Activated B cell treated with CpG ODN at 0.5 μM for 24 hours (primary cell): Measurements from ENCODE around the gene GIPC2. TPM values are rescaled to one million over a fixed set of nuclear protein-coding genes. Genes with fewer than 3 reads are reported as not detected.

Experiments
- ATAC-seq: fragments of 200-7000 bp; cut with Tn5 transposase; one replicate; pipeline ENCODE4 v1.10.0; 2021; ENCODE audit warnings: low read depth, mild to moderate bottlenecking, moderate library complexity
- CTCF ChIA-PET: fragments of 350-600 bp; sonication (Branson Sonifier 250); formaldehyde crosslinking; loops from one replicate; lab custom pipeline; 2021; ENCODE audit warnings: antibody characterized with exemption; lab: Charles Lee
- POLR2A ChIA-PET: fragments of 350-600 bp; sonication (Branson Sonifier 250); formaldehyde crosslinking; loops from one replicate; lab custom pipeline; 2021; ENCODE audit warnings: antibody characterized with exemption; lab: Charles Lee
- DNase-seq: peaks from one replicate; pipeline ENCODE4 v3.0.0; 2022
- H3K27ac Mint-ChIP-seq: one replicate; pipeline ENCODE4 v1.8.0; 2020; ENCODE audit warnings: mixed read lengths
- H3K27me3 Mint-ChIP-seq: one replicate; pipeline ENCODE4 v1.8.0; 2021; ENCODE audit warnings: mixed read lengths
- H3K36me3 Mint-ChIP-seq: one replicate; pipeline ENCODE4 v1.8.0; 2021; ENCODE audit warnings: low read depth, mixed read lengths
- H3K4me1 Mint-ChIP-seq: one replicate; pipeline ENCODE4 v1.8.0; 2021; ENCODE audit warnings: mixed read lengths
- H3K4me3 Mint-ChIP-seq: one replicate; pipeline ENCODE4 v1.8.0; 2020; ENCODE audit warnings: mild to moderate bottlenecking, mixed read lengths
- H3K9me3 Mint-ChIP-seq: one replicate; pipeline ENCODE4 v1.8.0; 2020; ENCODE audit warnings: mixed read lengths
- intact Hi-C: fragments of 100-400 bp; cut with micrococcal nuclease; formaldehyde crosslinking; loops from one replicate; pipeline ENCODE4 v1.15.1; 2024
- total RNA-seq: library from RNA; stranded (reverse); gene quantifications from 2 replicates; pipeline ENCODE4 v1.2.3, GENCODE V29; 2022
- TF ChIP-seq, protein P1 (sequence below): fragments of 200-600 bp; IDR thresholded peaks from one replicate; pipeline ENCODE4 v1.8.0; 2022; ENCODE audit warnings: antibody characterized with exemption, mild to moderate bottlenecking

The GIPC2 gene
- total RNA-seq, 1 donor from 2014 or later = not detected

- POLR2A ChIA-PET = no interaction called here
- H3K4me1 Mint-ChIP-seq = no peaks in the 10 kb centered on the region
- H3K36me3 Mint-ChIP-seq = no peaks in the 10 kb centered on the region
- H3K27me3 Mint-ChIP-seq = peaks cover 12% of the 10 kb centered on the region
- H3K27ac Mint-ChIP-seq = no peak overlapping the region
- no peak for ATAC-seq
- TF ChIP-seq, protein P1, sequence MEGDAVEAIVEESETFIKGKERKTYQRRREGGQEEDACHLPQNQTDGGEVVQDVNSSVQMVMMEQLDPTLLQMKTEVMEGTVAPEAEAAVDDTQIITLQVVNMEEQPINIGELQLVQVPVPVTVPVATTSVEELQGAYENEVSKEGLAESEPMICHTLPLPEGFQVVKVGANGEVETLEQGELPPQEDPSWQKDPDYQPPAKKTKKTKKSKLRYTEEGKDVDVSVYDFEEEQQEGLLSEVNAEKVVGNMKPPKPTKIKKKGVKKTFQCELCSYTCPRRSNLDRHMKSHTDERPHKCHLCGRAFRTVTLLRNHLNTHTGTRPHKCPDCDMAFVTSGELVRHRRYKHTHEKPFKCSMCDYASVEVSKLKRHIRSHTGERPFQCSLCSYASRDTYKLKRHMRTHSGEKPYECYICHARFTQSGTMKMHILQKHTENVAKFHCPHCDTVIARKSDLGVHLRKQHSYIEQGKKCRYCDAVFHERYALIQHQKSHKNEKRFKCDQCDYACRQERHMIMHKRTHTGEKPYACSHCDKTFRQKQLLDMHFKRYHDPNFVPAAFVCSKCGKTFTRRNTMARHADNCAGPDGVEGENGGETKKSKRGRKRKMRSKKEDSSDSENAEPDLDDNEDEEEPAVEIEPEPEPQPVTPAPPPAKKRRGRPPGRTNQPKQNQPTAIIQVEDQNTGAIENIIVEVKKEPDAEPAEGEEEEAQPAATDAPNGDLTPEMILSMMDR = no peak
- CTCF ChIA-PET = no interaction called here
- intact Hi-C loops = no loop called here
- H3K4me3 Mint-ChIP-seq = no peak overlapping the region
- no peaks in the 10 kb centered on the region for H3K9me3 Mint-ChIP-seq
- no peak for DNase-seq
Observed at GRCh38 chr1:78095593-78095992, 49.8 kb downstream of the GIPC2 start.

DNA sequence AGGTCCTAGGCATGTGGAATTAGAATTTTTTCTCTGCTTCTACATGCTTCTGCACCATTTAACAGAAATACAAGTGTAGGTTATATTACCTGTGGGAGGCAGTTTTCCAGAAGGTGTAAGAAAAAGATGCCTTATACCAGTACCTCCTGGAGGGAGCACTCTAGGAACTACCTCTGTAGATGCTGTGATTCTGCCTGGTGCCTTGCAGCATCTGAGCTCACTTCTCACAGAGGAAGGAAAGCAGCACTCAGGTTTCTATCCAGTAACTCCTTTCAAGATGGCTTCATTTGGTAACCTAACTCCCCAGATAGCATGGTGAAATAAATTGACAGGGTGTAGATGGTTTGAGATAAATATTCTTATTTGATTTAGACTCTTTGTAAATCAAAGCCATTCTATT lies 50.3 kb downstream of the GIPC2 start:
- H3K4me1 Mint-ChIP-seq = no peaks in the 10 kb centered on the region
- peaks cover 12% of the 10 kb centered on the region for H3K27me3 Mint-ChIP-seq
- no peaks in the 10 kb centered on the region for H3K36me3 Mint-ChIP-seq
- ChIA-PET POLR2A (no interaction called here), CTCF (no interaction called here)
- intact Hi-C loops = no loop called here
- TF ChIP-seq, protein P1 = no peak
- H3K9me3 Mint-ChIP-seq = no peaks in the 10 kb centered on the region
- H3K4me3 Mint-ChIP-seq = no peak overlapping the region
- no peak overlapping the region for H3K27ac Mint-ChIP-seq
- DNase-seq (no peak), ATAC-seq (no peak)

DNA sequence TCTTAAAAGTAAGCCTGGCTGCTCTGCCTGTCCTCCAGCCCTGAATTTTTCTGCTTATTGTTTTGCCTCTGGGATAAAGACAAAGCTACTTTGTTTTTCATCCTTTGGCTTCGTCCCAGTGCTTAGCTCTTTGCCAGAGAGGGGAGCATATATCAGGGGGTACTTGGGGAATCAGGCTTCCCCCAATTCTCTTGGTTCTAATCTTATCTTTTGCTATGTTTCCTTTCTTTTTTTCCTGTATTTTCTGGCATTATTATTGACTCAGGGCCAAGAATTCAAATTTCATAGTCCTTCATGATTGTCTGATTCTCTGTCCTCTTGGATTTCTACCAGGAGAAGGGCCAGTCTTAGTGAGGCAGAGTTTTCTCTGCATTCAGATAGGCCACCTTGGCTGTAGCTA lies 51.2 kb downstream of the GIPC2 start:
- CTCF ChIA-PET = no interaction called here
- H3K27ac Mint-ChIP-seq = no peak overlapping the region
- H3K4me1 Mint-ChIP-seq = no peaks in the 10 kb centered on the region
- TF ChIP-seq, protein P1 = no peak
- POLR2A ChIA-PET = no interaction called here
- no peak for ATAC-seq
- DNase-seq = no peak
- no peak overlapping the region for H3K4me3 Mint-ChIP-seq
- no peaks in the 10 kb centered on the region for H3K9me3 Mint-ChIP-seq
- intact Hi-C loops = no loop called here
- H3K27me3 Mint-ChIP-seq = peaks cover 12% of the 10 kb centered on the region
- no peaks in the 10 kb centered on the region for H3K36me3 Mint-ChIP-seq

DNA sequence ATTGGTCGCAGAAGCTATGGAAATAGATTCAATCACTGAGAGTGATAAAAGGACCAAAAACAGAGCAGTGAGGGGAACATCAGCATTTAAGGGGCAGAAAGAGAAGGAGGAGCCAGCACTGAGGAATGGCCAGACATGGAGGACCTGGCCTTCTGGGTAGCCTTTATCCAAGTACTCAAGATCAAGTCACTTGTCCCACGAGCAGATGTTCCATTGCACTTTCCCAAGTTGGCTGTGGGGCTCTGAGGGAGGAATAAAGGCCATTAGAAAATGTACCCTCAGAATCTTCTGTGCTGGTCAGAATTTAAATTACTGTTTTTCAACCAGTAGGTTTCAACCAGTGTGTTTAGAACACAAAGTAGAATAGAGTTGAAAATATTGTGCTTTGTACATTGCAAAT lies 55.3 kb downstream of the GIPC2 start:
- TF ChIP-seq, protein P1 = no peak
- Mint-ChIP-seq H3K4me1 (no peaks in the 10 kb centered on the region), H3K27me3 (peaks cover 12% of the 10 kb centered on the region), H3K9me3 (no peaks in the 10 kb centered on the region), H3K4me3 (no peak overlapping the region), H3K27ac (no peak overlapping the region), H3K36me3 (no peaks in the 10 kb centered on the region)
- ChIA-PET CTCF (interaction anchor here (1.2 kb wide), 1 partner anchor 13 kb away, joined by 3 read pairs; no protein-coding TSS in a partner anchor), POLR2A (no interaction called here)
- no peak for DNase-seq
- ATAC-seq = no peak
- intact Hi-C loops = no loop called here

- TF ChIP-seq, protein P1 = no peak
- no peak overlapping the region for H3K27ac Mint-ChIP-seq
- ChIA-PET CTCF (no interaction called here), POLR2A (no interaction called here)
- DNase-seq (no peak), ATAC-seq (no peak)
- H3K36me3 Mint-ChIP-seq = no peaks in the 10 kb centered on the region
- intact Hi-C loops = no loop called here
- H3K4me1 Mint-ChIP-seq = no peaks in the 10 kb centered on the region
- H3K4me3 Mint-ChIP-seq = no peak overlapping the region
- peaks cover 10% of the 10 kb centered on the region for H3K27me3 Mint-ChIP-seq
- no peaks in the 10 kb centered on the region for H3K9me3 Mint-ChIP-seq
Observed at GRCh38 chr1:78101514-78101913, 55.7 kb downstream of the GIPC2 start.
